DLD1 (cell line): ENCODE measurements around the gene ARHGAP44.
"Not testable (repeated sequence)": the region's sequence is repeated elsewhere in the genome, so short reads cannot be mapped to it uniquely, and the experiment has no call there.

Experiments used
- in situ Hi-C: cut with HindIII; loops from 2 replicates; pipeline ENCODE4 v1.10.0; 2017; ENCODE audit warnings: low sequenced_read_pairs

The ARHGAP44 gene

GRCh38 chr17:12815642-12816141, 26.4 kb downstream of the ARHGAP44 start:
- in situ Hi-C loops: no loop called here

DNA sequence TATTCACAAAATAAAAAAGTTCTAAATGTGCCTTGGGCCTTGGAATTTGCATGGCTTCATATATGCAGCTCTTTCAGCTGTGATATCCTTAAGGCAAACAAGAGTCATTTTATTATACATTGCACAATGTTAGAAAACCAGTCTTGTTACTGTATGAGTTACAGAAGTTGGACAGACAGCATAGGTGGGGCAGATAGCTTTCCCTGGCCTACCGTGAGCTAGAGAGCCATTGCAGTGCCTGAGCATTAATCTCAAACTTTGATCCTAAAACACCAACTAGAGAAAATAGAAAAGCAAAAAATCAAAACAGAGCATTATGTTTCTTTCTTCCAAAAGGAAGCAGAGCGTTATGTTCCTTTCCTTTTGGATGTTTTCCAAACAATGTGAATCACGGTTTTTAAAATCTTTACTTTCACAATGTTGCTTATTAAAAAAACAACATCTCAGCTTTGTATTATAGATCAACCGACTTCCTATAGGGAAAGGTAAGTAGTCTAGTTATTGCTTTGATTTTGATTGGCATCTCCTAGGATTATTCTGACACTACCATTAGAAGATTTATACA, 32.2 kb downstream of the ARHGAP44 start:
- in situ Hi-C loops: no loop called here

GRCh38 chr17:12826431-12826830, 37.1 kb downstream of the ARHGAP44 start:
- in situ Hi-C loops: no loop called here

- in situ Hi-C loops: no loop called here
Measured at GRCh38 chr17:12830777-12831247, 41.5 kb downstream of the ARHGAP44 start.

GRCh38 chr17:12831839-12832238, 42.5 kb downstream of the ARHGAP44 start:
- in situ Hi-C loops: no loop called here

DNA sequence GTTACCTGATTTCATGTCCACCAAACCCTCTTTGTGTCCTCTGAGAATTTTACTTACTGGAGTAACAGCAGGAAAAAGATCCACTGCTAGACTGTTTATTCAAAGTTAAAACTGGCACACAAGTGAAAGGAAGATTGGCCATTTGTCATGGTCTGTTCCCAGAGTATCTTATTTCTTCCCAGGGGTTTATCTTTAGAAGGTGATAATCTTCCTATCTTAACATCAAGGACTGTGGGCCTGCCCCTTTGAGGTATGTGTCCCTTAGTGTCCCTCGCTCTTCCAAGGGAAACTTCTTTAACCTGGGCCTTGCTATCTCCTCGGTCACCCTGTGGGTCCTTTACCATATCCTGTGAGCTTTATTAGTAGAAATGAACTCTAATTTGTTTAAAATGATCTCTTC, 49.7 kb downstream of the ARHGAP44 start:
- in situ Hi-C loops: no loop called here

GRCh38 chr17:12842936-12843335, 53.6 kb downstream of the ARHGAP44 start:
- in situ Hi-C loops: no loop called here

- in situ Hi-C loops: no loop called here
Measured at GRCh38 chr17:12850996-12851395, 61.7 kb downstream of the ARHGAP44 start.

GRCh38 chr17:12851901-12852435, 62.7 kb downstream of the ARHGAP44 start:
- in situ Hi-C loops: no loop called here

- in situ Hi-C loops: no loop called here
Measured at GRCh38 chr17:12853921-12854320, 64.6 kb downstream of the ARHGAP44 start.

- in situ Hi-C loops: no loop called here
Measured at GRCh38 chr17:12856416-12856815, 67.1 kb downstream of the ARHGAP44 start.

GRCh38 chr17:12857592-12857991, 68.3 kb downstream of the ARHGAP44 start:
- in situ Hi-C loops: no loop called here

DNA sequence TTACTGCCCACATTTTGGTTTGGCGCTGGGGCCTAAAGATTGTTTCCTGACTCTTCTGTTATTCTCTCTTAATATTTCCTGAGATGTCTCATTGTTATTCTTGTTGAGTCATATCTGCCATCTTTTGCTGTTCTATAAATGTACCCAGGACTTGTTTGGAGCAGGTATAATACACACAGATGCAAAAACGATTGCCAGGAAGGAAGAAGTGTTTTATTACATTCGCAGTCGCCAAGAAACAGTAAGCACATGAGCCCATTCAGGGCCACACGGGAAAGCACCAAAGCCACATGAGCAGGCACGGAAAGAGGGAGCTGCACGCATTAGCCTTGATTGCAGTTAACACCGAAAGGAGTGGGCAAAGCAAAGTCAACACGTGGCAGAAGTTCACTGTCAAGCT, 70.2 kb downstream of the ARHGAP44 start:
- in situ Hi-C loops: no loop called here

GRCh38 chr17:12865769-12866168, 76.5 kb downstream of the ARHGAP44 start:
- in situ Hi-C loops: no loop called here

- in situ Hi-C loops: no loop called here
Measured at GRCh38 chr17:12866244-12866643, 76.9 kb downstream of the ARHGAP44 start.

DNA sequence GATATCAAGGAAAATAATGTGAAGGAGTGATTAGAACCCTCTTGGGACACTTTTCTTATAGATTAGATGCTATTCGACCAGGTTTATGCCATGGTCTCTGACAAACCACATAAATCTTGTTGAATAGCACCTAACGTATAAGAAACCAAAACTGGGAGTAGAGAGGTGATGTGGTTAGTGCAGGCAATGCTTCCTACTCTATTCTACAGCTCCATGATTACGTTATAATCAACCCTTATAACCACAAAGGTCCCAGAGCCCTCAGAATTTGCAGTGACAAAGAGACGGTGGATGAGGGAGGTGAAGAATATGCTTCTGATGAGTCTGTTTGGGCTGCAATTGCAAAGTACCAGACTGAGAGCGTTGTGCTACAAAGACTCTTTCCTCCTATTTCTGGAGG, 78.4 kb downstream of the ARHGAP44 start:
- in situ Hi-C loops: no loop called here

- in situ Hi-C loops: not testable (repeated sequence)
Measured at GRCh38 chr17:12873415-12874125, 84.3 kb downstream of the ARHGAP44 start.

DNA sequence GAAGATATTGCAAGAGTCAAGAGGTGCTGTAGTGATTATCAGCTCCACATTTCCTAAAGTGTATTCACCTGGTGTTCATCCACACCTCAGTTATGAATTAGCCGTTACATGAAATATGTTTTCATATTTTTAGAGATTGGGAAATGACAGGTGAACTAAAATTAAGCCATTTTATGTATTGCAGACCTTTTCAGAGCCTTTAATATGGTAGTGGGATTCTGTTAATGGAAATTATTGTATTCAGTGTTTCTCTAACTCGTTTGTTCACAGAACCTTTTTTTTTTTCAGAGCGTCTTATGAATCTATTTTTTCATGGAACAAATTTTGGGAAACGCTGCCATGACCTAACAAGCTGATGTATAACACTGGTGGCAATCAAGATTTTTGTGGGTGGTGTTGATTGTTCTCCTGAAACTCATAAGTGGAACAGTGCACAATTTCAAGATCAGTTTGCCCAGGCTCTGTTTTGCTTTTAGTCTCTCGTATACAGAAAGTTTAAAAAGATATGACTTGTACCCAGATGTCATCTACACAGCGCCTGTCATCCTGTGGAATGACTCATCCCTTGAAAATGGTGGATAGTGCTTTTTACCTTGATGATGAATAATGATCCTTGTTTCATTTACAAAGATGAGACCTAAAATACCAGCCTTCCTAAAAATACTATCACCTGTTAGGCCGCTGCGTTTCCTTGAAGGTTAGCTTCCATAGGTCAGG, 88.8 kb downstream of the ARHGAP44 start:
- in situ Hi-C loops: no loop called here

DNA sequence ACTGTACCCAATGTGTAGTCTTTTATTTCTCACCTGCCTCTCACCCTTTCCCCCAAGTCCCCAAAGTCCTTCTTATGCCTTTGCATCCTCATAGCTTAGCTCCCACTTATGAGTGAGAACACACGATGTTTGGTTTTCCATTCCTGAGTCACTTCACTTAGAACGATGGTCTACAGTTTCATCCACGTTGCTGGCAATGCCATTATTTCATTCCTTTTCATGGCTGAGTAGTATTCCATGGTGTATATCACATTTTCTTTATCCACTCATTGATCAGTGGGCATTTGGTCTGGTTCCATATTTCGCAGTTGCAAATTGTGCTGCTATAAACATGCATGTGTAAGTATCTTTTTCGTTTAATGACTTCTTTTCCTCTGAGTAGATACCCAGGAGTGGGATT, 89.8 kb downstream of the ARHGAP44 start:
- in situ Hi-C loops: not testable (repeated sequence)

GRCh38 chr17:12883472-12883871, 94.2 kb downstream of the ARHGAP44 start:
- in situ Hi-C loops: no loop called here

GRCh38 chr17:12887088-12887487, 97.8 kb downstream of the ARHGAP44 start:
- in situ Hi-C loops: no loop called here
